ENCODE measurements around the gene BCL11A.

GRCh38 chr2:60548845-60549237 is 4.6 kb downstream of the BCL11A start:
- TF ChIP-seq POLR2A (IDR thresholded peaks at IDR 0.05; ENCODE audit: low read length) (no peak), GATA1 (IDR thresholded peaks at IDR 0.05; ENCODE audit: low read depth, low read length) (no peak)

Measured in erythroblast (primary cell).